ENCODE data around the gene TCEA3.
A peak's percentile ranks its signal among the peaks of the same experiment; 100 is the strongest.

Gene TCEA3

GRCh38 chr1:23444596-23445390 is 20.2 kb upstream of the TCEA3 start:
- no peak for DNase-seq

- DNase-seq: no peak
Observed at GRCh38 chr1:23444104-23444533, 19.6 kb upstream of the TCEA3 start.

GRCh38 chr1:23442751-23443150 is 18.2 kb upstream of the TCEA3 start:
- DNase-seq: no peak

- DNase-seq: no peak
Observed at GRCh38 chr1:23441446-23442148, 17.0 kb upstream of the TCEA3 start.

GRCh38 chr1:23438545-23438944 is 14.0 kb upstream of the TCEA3 start:
- no peak for DNase-seq

- DNase-seq: no peak
Observed at GRCh38 chr1:23437355-23437664, 12.8 kb upstream of the TCEA3 start.

GRCh38 chr1:23436520-23437354 is 12.2 kb upstream of the TCEA3 start:
- DNase-seq: no peak

- DNase-seq: no peak
Observed at GRCh38 chr1:23434260-23434775, 9.8 kb upstream of the TCEA3 start.

- DNase-seq: no peak
Observed at GRCh38 chr1:23433122-23433521, 8.6 kb upstream of the TCEA3 start.

- DNase-seq: no peak
Observed at GRCh38 chr1:23431431-23431830, 6.9 kb upstream of the TCEA3 start.

GRCh38 chr1:23430803-23431202 is 6.3 kb upstream of the TCEA3 start:
- DNase-seq: no peak

GRCh38 chr1:23428136-23428905 is 3.8 kb upstream of the TCEA3 start:
- DNase-seq: no peak

GRCh38 chr1:23427550-23427949 is 3.0 kb upstream of the TCEA3 start:
- DNase-seq: no peak

GRCh38 chr1:23426828-23427227 is 2.3 kb upstream of the TCEA3 start:
- DNase-seq: no peak

- no peak for DNase-seq
Observed at GRCh38 chr1:23425193-23425494, 596 bp upstream of the TCEA3 start.

- no peak for DNase-seq
Observed at GRCh38 chr1:23423415-23424292, 894 bp downstream of the TCEA3 start.

- no peak for DNase-seq
Observed at GRCh38 chr1:23422941-23423340, 1.6 kb downstream of the TCEA3 start.

GRCh38 chr1:23422241-23422877 is 2.2 kb downstream of the TCEA3 start:
- peak; percentile 36 for DNase-seq

- peak; percentile 23 for DNase-seq
Observed at GRCh38 chr1:23421753-23422240, 2.8 kb downstream of the TCEA3 start.

- no peak for DNase-seq
Observed at GRCh38 chr1:23421343-23421742, 3.2 kb downstream of the TCEA3 start.

GRCh38 chr1:23420778-23421177 is 3.8 kb downstream of the TCEA3 start:
- no peak for DNase-seq
